Right ventricle myocardium inferior (tissue), 1 donor: ENCODE data around the gene BNIP5. TPM values are rescaled to one million over a fixed set of nuclear protein-coding genes. Genes with fewer than 3 reads are reported as not detected.

Experiments used
- ATAC-seq: fragments of 200-7000 bp; cut with Tn5 transposase; one replicate; pipeline ENCODE4 v1.9.1; 2020; ENCODE audit warnings: mild to moderate bottlenecking, moderate library complexity
- DNase-seq: peaks from one replicate; pipeline ENCODE4 v3.0.0; 2021; ENCODE audit errors: missing footprints
- intact Hi-C: fragments of 100-400 bp; cut with DNase I; formaldehyde crosslinking; loops from one replicate; pipeline ENCODE4 v1.11.0; 2022
- total RNA-seq: library from RNA; stranded (reverse); fragmentation: NEBNext Ultra II Directional; extraction: Animal tissue kit (Norgen Biotek cat#: 25700); gene quantifications from one replicate; pipeline ENCODE4 v1.2.1, GENCODE V29; 2021
- donor health status: DM: no; HTN: yes; CAD: no; lungs with severe emphysema.

Gene BNIP5
- total RNA-seq, 1 donor from 2014 or later = not detected

DNA sequence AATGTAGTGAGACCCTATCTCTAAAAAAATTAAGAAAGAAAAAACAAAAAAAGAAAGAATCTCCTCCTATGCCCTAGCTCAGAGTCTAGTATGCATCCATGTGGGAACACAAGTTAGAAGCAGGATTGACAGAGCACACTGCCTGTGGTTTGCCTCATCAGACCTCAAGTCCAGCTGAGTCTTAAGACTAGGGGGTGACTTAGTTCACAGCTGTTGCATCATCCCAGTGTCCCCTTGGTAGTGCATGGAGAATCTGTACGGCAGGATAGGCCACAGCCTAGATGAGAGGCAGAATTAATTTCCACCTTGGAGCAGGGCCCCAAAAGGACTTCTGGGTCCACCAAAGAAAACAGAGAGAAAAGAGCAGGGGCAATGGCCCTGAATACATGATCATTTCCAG is 53.1 kb downstream of the BNIP5 start:
- no peak for ATAC-seq
- intact Hi-C loops = no loop called here
- DNase-seq = no peak

DNA sequence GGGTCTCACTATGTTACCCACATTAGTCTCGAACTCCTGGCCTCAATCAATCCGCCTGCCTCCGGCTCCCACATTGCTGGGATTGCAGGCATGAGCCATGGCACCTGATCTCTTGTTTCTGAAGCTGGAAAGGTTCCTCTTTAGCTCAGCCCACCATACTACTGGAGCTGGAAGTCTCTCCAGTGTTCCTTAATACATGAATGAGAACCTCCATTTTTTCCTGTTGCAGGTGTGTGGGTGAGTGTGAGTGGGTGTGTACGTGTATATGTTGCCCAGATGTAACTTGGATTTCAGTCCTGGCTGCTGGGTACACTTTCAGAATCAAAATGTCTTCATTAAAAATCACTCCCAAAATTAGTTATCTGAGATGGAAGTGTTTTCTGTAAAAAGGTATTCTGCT is 55.7 kb downstream of the BNIP5 start:
- ATAC-seq = no peak
- intact Hi-C loops = no loop called here
- no peak for DNase-seq

DNA sequence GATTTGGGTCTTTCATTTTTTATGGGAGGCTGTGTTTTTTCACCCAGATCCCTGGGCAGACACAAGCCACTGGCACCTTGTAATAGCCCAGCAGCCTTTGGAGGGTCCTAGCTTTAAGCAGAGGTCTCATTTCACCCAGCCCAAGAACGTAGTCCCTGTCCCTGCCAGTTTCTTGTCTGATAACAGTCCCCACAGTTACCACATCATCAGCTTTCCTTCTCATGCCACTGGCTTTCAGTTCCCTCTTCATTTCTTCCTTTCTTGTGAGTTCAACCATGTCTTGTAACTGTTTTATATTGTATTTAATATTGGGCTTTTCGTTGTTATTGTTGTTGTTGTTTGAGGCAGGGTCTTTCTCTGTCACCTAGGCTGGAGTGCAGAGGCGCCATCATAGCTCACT is 56.2 kb downstream of the BNIP5 start:
- ATAC-seq = no peak
- intact Hi-C loops = no loop called here
- no peak for DNase-seq

DNA sequence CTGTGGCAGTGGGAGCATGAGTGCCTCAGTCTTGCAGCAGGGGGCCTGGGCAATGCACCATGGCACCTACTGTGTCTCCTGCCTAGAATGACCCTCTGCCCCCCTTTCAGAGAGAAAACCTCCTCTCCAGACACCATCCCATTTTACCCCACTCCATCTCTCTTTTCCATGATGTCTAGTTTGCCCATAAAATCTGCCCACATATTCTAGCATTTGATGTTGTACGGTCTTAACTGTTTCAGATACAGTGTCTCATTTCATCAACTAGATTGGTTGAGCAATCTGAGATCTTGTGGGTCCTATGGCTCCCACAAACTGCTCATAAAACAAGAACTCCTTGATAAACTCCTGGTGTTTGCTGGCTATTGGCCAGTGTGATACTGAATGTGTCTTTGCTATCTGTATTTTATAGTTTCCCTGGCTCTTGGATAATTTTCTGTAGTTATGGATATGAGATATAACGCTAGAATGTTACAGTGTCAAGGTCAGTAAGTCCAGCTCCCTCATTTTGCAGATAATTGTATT is 58.7 kb downstream of the BNIP5 start:
- no peak for ATAC-seq
- DNase-seq = no peak
- intact Hi-C loops = no loop called here

DNA sequence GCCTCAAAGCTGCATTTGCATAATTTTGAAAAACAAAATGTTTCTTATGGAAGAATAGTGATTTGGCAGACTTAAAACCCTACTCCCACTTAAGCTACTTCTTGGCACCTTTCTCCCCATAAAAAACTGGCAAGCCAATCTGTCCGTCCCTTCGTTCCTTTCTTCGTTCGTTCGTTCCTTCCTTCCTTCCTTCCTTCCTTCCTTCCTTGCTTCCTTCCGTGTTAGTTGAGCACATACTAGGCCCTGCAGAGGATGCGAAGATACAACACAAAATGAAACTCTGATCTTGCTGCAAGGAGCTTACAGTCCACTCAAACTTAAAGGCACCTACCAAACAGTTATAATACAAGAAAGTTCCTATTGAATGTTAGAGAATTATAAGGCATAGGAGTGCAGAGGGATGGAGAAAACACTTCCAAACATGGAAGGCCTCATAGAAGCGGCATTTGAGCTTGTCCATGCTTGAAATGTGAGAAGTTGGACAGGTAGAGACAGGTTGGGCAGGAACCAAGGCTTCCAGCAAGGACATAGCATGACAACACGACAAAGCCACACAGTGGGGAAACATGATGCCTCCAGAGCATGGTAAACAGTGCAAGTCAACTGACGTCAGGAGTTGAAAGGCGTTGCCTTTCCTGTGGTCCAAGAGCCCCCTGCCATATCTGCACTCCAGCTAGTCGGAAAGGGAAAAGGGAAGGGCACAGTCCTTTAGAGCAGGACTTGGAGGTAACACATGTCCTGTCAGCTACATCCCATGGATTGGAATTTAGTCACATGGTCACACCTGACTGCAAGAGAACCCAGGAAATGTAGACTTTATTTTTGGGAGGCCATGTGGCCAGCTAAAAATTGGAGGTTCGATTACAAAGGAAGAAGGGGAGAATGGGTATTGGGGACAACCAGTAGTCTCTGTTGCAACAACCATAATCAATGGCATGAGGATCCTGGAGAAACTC is 59.8 kb downstream of the BNIP5 start:
- intact Hi-C loops = no loop called here
- ATAC-seq = no peak
- DNase-seq = no peak

DNA sequence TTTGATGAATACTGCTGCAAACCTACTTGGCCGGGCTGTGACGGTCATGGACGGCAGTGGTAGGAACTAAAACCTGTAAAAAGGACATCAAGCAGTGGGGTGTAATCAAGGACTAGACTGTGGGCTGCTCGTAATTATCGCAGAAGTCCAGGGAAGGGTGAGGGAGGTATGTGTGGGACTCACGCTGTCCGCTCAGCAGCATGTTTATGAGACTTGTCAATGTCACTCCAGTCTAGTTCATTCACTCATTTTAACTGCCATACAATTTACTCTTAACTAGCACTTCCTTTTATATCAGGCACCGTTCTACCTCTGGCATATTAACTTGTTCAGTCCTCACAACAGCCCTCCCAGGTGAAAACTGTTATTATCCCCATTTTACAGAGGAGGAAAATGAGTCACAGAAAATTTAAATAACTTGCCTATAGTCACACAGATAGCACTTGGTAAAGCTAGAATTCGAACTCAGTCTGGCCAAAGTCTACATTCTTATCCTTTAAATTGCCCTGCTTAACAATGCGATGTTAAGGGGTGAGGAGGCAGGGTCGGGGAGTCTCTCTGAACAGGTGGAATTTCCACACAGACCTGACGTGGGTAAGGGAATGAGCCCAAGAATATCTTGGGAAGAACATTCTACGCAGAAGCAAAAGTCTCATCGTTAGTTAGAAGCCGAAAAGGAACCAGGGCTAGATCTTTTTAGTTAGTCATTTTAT is 62.7 kb downstream of the BNIP5 start:
- ATAC-seq (no peak), DNase-seq (no peak)
- intact Hi-C loops = no loop called here

DNA sequence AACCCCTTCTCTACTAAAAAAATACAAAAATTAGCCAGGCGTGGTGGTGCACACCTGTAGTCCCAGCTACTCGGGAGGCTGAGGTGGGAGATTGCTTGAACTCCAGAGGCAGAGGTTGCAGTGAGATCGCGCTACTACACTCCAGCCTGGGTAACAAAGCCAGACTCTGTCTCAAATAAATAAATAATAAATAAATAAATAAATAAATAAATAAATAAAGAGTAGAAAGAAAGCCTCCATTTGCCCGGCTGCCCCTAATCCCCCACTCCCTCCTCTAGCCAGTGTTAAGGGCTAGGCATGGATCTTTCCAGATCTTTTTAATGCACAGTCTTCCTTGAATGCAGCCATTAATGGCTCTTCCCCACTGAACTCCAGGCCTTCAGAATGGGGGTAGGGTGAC is 63.6 kb downstream of the BNIP5 start:
- ATAC-seq = no peak
- no peak for DNase-seq
- intact Hi-C loops = no loop called here

DNA sequence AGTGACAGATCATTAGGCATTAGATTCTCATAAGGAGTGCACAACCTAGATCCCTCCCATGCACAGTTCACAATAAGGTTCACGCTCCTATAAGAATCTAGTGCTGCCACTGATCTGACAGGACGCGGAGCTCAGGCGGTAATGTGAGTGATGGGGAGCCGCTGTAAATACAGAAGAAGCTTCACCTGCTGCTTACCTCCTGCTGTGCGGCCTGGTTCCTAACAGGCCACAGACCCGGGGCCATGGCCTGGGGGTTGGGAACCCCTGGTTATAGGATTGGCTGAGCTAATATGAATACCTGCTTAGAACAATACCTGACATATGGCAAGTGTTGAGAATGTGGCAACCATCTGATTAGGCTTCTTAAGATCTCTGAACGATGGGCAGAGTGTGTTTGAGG is 64.5 kb downstream of the BNIP5 start:
- intact Hi-C loops = no loop called here
- ATAC-seq = no peak
- no peak for DNase-seq

DNA sequence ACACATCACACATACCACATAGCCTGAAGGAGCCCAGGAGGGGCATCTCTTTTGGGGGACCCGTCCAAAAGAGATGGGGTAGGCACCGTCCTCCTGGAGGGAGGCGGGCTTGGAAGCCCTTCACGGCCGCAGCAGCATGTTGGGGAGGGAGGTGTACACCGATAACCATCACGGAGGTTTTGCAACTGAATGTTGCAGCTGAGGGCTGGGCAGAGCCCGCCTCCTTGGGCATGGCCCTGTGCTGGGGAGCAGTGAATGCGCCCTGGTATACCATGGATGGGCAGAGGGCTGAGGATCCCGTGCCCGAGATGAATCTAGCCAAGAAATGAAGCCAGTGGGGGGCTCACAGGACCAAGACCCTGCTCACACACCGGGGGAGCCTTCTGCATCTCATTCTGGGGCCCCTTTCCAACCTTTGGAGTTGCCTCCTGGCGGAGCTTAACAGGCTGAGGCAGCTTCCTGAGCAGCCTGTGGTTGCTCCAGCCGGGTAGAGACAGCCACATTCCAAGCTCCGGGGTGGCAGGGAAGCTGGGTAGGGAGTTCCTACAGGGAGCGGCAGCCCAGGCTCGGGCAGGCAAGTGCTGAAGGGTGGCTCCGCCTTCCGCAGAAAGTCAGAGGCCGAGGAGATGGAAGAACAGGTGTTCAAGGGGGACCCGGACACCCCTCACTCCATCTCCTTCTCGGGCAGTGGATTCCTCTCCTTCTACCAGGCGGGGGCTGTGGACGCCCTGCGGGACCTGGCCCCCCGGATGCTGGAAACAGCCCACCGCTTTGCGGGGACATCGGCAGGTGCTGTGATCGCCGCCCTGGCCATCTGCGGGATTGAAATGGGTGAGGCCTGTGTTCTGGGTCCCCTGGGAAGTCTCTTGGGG is 66.6 kb downstream of the BNIP5 start, which contains the start of gene PNPLA1:
TSS of gene PNPLA1 (plus strand) at position 227 of the 872 bp plus-strand sequence. CDS start at position 627, 400 bp downstream.
- intact Hi-C loops = no loop called here
- ATAC-seq (no peak), DNase-seq (no peak)

DNA sequence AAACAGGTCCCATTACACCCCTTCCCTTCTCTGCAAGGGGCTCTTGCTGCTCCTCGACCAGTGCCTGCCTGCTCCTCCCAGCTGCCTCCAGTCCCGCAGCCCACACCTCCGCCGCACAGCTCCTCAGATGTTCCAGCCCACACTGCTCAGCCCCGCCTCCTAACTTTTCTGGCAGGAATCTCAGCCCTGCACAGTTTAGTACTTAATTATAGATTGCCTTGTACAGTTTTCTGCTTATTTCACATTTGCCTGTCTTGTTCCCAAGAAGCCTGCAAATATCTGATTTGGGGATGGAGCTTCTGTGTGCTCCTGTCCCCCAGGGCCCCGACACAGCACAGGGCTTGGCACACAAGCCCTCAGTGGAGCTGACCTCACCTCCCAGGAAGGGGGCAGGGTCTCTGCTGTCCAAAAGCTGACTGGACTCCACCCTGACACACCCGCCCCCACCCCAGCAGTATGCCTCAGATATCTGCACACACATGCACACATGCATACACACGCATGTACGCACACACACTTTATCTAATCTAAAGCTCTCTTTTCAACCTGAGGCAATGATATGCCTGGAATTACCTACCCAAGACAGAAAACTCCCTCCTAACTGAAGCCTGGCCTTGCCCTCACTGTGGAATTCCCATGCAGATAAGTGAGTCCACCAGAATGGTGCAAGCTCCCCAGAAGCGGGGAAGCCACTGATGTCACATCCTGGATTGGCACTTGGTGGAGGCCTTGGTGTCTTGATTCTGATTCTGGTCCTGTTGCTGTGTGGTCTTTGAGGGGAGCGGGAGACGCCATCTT is 68.0 kb downstream of the BNIP5 start:
- DNase-seq (no peak), ATAC-seq (peak; percentile 16)
- intact Hi-C loops = no loop called here

DNA sequence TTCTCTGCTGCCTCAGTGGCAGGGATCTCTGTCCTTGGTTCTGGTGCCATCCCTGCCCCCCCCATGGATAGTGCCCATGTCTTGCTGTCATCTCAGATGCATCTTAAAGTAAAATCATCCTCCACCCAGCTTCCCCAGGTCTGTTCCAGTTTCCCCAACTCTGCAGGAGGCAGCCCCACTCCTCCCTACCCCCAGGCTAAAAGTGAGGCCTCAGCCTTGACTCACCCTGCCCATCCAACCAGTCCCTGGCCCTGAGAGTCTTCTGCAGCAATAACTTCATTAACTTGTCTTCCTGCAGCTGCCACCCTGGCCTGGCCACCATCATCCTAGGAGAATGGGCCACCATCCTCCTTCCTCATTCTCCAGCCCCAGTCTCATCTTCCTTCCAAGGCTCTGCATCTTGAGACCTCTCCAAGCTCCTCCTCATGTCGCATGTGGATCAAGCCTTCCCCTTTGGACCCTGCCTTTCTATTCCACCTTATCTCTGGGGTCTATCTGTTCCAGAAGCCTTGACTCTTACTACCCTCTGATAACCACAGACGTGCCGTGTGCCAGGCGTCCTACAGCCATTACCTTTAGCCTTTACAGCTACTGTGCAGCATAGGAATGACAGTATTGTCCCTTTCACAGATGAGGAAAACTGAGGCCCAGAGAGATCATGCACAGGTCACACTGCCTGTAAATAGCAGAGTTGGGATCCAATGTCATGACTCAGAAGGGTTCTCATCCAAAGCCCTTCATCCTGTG is 68.8 kb downstream of the BNIP5 start:
- no peak for DNase-seq
- intact Hi-C loops = no loop called here
- no peak for ATAC-seq

DNA sequence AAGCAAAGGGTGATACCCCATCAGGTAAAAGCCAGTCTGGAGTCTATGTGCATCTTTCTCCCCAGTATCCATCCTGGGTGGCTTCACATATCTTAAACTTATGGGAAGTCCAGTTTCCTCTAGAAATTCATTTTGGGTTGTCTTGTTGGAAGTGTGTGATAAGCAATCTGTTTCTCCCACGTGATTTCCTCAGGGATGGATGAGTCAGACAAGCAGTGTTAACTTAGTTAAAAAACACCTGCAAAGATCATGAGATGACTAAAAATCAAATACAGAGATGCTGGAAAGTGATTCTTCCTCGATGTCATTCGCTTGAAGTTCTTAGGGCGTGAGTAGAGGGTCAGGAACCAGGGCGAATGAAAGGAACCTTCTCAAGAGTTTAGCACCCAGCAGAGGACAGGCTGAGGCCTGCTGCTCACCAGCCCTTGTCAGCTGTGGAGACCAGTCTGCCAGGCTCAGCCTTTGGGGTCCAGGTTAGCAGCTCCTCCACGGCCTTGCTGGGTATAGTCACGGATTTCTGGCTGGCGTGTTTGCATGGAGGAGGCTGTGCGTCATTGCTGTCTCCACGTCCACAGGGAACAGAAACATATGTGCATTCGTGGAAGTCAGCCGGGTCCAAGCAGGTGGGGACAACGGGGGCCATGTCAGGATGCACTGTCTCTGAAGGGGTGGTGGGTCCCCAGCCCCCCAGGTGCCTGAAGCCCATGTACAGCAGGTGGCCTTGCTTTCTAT is 69.6 kb downstream of the BNIP5 start:
- intact Hi-C loops = no loop called here
- no peak for ATAC-seq

More for the DNA sequence above, 69.6 kb downstream of the BNIP5 start:
- no peak for DNase-seq

Other genes starting within 250 kb of the BNIP5 start
- gene MAPK13, start 206.4 kb downstream of the BNIP5 start, total RNA-seq = 0.70 TPM
- gene BRPF3, start 140.1 kb downstream of the BNIP5 start, total RNA-seq = 24.8 TPM
- gene PNPLA1, start 66.8 kb downstream of the BNIP5 start, total RNA-seq = not detected
- 0.38 TPM for gene ETV7, start 50.8 kb upstream of the BNIP5 start, total RNA-seq
- gene PXT1, start 106.0 kb upstream of the BNIP5 start, total RNA-seq = not detected
- 26.4 TPM for gene KCTD20, start 106.1 kb upstream of the BNIP5 start, total RNA-seq
- 22.6 TPM for gene STK38, start 210.6 kb upstream of the BNIP5 start, total RNA-seq